GM18520 (cell line): Measurements from ENCODE around the gene MRPS6.

ENCODE experiments used
- ATAC-seq: cut with Tn5 transposase; IDR thresholded peaks from one replicate; pipeline ENCODE4 v1.9.1; 2021; ENCODE audit not compliant: unreplicated experiment

The MRPS6 gene

DNA sequence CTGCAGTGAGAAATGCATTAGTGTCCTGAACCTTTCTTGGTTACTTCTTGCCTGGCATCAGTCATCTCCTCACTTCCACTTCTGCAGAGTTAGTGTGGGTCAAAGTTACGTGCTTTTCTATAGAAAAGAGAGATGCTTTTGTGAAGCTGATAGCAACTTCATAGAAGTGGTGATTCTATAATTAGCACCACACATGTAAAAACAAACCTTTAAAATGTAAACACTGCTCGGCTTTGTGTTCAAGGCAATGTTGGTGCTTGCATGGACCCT, 57.3 kb downstream of the MRPS6 start:
- ATAC-seq: no peak

DNA sequence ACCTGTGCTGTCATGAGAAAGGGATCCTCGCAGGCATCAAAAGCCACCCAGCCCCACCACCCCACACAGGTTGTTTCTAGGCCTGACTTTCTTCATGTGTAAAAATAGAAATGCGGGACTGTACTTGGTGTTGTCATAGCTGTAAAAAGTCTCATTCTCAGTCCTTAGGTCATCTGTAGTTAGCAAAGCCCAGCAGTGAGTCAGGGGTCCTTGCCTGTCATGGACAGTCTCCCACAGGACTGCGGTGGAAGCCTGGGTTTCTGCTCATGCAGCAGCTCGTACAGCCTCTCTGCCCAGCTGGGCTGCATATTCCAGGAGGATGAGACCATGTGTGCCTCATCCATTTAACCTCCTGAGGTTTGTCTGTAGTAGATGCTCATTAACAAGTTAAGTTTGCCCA, 58.2 kb downstream of the MRPS6 start:
- no peak for ATAC-seq

DNA sequence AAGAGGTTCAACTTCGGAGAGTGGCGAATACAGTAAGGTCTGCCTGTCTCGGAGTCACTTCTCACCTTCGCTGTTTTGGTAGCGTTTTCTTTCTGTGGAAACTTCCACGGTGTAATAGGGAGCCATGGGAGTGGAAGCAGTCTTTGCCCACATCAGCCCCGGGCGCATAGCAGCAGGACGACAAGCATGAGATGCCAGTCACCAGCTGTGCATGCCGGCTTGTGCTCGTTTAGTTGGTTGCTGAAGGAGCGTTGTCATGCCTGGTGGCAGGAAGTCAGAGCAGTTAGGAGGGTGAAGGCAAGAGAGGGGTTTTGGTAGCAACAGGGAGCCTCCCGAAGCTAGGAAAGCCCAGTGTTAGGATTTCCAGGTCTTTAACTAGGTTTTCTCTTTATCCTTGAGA, 58.8 kb downstream of the MRPS6 start:
- no peak for ATAC-seq

DNA sequence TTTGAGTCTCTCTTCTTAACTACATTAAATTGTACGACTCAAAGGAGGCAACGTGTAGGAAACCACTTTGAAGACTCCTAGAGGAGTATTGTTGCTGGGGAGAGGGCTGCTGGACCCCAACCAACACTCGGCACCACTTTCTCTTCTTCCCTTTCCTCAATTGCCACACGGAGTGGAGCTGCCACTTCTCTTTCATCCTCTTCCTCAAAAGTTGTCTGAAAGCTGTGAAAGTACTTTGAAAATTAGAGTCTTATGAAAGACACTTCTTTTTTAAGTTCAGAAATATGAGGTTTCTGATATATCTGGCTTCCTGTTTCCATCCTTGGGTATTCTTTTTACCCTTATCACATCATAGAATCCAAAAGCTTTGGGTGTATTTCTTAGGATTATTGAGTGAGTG, 59.5 kb downstream of the MRPS6 start:
- no peak for ATAC-seq

DNA sequence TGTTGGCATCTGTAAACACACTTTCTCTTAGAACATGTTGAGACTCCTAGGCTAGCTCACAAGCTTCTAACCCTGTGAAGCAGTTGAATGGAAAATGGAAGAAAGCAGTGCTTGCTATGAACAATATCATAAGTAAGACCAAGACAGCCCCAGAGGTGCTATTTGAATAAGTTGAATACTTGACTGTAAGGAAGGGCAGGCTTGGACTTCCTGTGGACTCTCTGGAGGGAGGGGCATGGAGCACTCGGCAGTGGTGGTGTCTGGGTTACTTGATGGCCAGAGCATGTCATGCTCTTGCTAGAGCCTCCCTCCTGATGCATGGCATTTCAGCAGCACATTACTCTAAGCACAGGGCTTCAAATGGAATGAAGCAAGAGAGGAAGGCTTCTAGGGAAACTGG, 60.0 kb downstream of the MRPS6 start:
- no peak for ATAC-seq

DNA sequence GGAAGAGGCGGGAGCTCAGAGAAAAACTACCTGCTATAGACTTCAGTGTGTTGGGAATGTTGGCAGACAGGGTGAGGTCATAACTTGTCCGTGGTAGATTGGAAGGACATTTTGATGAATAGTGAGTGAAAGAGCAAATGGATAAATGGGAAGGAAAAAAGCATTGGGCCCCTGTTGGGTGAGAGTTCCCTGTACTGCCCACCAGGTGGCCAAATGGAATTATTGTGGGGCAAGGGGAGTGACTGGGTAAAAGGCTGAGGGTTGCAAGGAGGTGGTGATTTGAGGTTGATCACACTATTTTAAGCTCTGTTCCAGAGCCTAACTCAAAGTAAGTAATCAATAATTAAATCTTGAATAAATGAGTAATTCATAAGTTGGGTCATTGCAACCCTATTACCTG, 60.4 kb downstream of the MRPS6 start:
- no peak for ATAC-seq

DNA sequence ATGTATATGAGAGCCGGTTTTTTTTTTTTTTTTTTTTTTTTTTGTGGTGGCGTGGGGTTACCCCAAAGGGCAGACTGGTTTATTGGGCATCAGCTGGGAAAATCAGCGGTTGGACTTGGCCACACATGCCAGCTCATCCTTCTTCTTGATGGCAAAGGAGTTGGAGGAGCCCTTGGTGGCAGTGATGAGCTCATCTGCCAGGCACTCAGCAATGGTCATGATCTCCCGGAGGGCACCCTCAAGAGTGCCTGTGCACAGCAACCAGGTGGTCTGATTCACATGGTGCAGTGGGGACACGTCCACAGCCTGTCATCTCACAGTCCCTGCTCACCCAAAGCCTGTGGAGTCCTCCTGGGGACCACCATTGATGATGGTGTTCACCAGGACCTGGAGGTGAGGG, 62.0 kb downstream of the MRPS6 start:
- no peak for ATAC-seq

DNA sequence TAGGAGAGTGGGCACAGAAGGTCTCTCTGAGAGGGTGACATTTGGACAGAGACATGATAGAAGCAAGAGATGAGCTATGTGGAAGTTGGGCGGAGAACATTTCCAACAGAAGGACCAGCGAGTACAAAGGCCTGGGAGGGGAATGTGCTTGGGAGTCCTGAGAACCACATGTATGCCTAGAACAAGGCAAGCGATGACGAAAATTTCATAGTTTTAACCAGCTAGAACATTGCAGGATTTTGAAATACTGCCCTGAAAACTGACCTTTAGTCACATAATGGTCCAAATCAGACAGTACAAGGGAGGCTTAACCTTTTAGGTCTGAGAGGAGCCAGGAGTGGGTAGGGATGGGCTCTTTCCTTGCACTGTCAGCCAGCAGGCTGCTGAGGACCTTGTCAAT, 68.0 kb downstream of the MRPS6 start:
- ATAC-seq: no peak

DNA sequence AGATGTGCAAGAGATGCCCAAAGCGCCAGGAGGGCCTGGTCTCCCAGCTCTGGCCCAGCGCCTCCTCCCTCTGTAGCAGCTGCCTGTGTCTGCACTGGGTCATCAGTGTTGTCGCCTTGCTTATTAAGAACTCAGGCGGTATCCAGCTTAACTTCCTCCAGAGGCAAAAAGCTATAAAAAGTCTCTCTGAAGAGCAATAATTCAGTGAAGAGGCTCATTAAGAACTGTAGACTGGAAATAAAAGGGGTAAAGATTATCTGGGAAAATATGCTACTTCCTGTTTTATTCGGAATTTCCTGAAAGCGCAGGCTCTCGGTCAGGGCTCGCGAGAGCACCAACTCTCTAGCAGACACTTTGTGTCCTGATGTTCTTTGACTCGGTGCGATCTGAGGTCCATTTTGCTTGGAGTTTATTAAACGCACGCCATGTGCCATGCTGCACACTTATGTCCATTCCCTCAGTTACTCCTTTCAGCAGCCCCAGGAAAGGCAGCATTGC, 70.4 kb downstream of the MRPS6 start:
- no peak for ATAC-seq

DNA sequence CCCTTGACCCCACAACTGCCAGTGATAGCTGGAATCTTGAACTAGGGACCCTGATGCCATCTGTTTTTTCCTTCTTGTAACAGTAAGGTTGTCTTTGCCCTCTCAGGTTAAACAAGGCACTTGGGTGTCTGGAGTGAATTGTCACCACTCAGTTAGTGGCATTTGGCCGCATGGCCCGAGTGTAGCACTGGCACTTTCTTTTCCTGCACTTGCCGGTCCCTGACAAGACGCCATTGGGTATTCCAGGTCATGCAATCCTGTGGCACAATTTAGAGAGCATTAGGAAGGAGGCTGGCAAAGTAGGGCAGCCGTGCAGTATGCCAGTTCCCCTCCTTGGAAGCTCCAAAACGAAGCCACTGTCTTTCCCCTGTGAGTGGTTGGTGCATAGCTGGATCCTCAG, 70.8 kb downstream of the MRPS6 start:
- ATAC-seq: no peak

DNA sequence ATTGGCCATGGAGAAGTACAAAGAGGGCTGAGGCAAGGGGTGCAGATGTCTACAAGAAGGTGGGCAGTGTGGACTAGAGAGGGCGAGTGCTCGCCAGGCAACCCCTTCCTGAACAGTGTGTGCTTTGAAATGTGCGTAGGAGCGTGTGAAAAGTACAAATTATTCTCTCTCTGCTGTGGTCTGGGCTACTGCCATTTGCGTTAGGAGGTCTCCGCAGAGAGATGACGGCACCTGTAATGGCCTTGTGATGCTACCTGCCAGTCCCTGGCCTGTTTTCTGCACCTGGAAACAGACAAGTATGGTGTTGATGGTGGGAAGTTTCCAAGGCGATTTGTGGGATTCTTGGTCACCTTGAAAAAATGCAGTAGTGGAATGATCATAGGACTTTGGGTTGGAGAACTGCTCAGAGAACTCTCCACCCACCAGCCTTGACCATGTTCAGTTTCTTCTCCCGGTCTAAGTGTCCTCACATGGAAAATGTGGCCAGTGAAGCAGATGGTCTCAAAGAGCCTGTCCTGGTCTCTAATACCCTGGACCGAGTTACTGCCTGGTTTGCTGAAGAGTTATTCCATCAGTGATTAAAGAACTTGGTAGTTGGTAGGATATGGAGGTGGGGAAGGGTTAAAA, 74.5 kb downstream of the MRPS6 start:
- no peak for ATAC-seq

DNA sequence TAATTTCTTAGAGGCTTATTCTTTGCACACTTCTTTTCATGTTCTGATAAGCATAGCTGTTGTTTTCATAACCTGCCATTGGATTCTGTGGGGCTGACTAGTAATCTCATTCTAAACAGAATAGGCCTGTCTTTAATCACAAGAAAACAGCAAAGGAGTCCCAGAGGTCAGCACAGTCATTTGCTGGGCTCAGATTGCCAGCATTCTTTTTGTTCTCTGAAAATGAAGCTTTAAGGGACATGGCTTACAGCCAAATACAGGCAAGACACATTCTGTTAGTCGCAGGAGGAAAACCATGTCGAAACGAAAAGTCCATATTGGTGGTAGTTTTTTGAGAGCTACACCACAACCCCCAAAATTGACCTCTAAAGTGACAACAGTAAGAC, 75.0 kb downstream of the MRPS6 start:
- no peak for ATAC-seq

DNA sequence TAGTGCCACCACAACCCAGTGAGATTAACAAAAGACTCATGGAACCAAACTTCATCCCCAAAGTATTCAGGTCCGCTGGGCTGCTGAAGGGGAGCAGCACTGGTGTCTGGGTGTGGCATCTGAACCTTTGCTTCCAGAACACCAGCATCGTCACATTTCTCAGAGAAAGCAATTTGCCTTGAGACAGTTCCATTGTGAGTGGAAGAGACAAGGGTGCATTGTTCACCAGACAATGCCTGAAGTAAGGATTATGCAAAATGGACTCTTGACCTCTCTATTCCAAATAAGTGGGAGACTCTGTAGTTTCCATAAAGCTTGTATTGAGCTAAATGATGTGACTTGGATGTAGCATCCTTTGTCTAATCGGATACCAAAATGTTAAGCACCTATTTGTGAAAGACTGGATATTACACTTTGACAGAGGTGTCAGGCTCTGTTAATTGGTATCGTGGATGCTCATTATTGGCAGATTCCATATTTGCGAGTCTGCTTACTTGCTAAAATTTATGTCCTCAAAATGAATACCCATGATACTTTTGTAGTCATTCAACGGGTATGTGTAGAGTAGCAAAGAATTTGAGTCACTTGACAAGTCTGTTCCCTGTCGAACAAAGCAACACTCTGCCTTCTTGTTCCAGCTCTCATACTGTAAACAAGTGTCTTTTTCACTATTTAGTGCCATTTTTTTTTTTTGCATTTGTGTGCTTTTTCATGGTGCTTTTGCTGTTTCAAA, 75.6 kb downstream of the MRPS6 start:
- no peak for ATAC-seq

DNA sequence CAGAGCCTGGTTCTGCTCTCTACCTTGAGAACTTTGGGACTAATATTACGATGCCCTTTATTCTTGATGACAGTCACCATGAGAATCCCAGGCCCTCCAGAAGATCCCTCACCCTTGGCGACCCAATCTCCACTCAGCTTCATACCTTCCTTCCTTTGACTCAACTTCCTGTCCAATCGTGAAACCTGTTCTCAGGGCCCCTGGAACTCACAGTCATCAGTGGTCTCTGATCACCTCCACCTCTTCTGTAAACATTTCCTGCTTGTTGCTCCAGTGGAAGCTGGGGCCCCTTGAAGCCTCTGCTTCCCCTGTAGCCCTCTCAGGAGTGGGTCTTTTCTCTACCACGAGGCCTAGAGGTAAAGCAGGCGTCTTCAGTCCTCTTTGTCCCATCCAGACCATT, 79.1 kb downstream of the MRPS6 start:
- ATAC-seq: no peak

DNA sequence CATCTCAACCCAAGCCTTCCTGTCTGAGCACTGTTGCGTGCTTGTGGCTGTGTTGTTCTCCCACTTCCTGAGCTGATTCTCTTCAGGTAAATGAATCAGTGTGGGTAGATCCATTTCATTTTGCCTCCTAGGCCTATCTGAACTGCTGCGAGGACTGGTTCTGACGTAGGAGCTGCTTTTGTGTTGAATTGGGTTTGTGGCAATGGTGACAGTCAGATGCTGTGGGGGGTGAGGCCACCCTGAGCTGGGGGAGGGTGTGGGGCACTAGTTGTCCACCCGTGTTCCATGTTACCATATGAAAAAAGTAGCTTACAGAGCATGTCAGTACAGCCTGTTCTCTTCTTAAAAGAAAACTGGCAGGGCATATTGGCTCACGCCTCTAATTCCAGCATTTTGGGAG, 81.5 kb downstream of the MRPS6 start:
- no peak for ATAC-seq

DNA sequence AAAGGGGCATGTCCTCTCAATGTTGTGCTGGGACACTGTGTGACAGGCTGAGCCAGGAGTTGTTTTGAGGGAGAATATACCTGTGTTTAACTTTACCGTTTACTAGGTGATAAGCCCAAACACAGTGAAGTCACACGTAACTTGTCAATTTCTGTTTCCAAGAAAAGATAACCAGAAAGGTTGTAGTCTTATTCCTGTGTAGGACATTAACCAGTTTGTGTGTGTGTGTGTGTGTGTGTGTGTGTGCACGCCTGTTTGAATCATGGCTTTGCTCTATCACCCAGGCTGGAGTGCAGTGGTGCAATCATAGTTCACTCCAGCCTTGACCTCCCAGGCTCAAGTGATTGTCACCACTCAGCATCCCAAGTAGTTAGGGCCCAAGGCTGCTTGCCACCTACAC, 83.6 kb downstream of the MRPS6 start:
- ATAC-seq: no peak

DNA sequence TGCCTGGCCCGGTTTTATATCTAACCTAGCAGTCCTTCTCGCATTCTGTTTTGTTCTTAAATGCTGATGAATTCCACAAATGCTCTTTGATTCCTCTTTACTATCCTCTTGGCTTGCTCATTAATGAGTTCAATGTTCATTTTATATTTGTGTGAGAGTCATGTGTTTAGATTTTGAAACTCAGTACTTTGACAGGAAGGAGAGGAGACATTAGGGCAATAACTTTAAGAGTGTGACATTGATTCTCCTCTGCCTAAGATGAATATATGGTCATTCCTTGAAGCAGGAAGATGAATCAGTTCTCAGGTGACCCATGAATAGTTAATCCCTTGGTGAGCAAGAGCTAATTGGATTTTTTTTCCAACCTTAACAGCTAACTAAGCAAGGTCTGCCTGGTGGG, 84.1 kb downstream of the MRPS6 start:
- ATAC-seq: no peak

DNA sequence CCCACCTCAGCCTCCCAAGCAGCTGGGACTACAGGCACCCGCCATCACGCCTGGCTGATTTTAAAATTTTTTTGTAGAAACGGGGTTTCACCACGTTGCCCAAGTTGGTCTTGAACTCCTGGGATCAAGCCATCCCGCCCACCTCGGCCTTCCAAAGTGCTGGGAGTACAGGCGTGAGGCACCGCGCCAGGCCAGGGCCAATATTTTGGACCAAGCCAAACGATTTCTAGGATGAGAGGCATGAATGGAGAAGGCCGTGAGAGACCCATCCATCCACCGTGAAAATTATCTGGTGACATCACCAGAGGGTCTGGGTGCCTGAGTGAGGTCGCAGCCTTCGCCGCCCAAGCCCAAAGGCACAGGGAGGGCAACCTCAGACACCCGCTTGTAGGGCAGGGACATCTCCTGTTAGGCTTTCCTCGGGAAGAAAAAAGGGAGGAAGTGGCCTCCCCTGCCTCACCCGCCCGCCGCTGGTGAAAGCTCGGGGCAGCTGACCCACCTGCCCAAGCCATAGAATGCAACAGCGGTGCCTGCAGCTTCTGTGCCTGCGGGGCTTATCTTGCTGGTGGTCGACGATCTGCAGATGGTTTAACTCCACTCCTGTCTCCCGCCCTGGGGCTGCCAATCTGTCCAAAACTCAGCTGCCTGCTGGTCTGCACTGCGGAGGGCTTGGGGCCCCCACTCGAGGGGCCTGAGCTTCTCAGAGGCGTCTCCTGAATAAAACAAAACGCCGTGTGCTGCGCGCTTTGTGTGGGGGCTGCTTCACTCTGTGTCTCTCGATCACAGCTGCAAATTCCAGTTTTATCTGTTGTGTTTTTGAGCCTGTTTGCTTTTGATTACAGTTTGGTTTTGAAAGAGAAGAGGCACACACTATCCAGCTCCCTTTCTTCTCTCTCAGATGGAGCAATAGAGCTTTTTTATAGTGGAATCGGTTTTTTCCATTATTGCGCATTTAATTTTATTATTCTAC, 85.8 kb downstream of the MRPS6 start:
- ATAC-seq: no peak

DNA sequence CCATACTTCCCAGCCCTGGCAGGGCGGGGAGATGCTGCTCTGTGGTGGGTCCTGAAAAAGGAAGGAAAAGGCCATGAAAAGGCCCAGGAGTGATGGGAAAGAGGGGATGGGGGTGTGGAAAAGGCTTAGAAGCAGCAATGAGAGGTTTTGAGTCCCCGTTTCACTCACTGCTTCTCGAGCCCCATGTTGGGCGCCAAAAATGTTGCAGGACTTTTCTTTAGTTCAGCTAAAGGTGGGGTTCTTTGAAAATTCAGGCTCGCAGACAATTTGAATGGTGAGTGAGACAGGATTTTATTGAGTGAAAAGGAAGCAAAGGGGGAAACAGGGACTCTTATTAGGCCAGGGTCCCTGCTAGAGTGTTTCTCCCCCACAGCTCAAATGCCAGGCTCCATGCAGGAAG, 93.1 kb downstream of the MRPS6 start:
- no peak for ATAC-seq

DNA sequence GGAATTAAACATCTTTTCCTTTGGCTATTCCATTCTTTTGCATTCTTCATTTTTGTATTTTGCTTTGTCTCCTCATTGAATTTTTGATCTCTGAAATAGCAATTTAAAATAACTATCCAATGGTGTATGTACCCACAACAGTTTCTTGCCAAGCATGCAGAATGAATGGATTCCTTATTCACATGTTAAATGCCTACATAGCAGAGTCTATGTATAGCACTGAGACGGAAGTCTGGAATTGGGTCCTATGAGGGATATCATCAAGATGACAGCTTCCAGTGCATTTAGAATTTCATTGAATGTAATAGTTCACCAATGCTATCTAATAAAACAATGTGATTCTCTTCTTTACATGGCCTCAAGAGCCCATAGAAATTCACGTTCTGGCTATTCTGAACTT, 97.5 kb downstream of the MRPS6 start:
- ATAC-seq: no peak

DNA sequence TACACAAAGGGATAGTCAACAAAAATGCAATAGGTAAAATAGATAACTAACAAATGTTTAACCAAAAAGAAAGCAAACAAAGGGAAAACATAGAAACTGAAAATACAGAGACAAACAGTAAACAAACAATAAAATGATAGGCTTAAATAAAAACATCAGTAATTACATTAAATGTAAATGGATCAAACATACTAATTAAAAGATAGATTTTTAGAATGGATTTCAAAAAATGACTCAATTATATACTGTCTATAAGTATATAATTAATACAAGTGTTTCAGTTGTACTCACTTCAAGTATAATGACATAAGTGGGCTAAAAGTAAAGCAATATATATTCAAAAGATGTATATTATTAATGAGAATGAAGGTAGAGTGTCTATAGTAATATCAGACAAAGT, 101.1 kb downstream of the MRPS6 start:
- ATAC-seq: no peak

DNA sequence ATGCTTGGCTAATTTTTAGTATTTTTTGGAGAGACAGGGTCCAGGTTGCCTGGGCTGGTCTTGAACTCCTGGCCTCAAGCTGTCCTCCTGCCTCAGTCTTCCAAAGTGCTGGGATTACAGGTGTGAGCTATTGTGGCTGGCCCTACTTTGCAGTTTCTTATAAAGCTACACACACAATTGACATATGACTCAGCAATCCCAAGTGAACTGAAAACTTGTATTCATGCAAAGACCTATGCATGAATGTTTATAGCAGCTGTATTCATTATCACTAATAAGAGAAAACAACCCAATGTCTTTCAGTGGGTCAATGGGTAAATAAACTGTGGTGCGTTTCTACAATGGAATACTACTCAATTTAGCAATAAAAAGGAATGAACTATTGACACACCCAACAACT, 103.1 kb downstream of the MRPS6 start:
- no peak for ATAC-seq
